Measurements from ENCODE around the gene SFRP4.
"Not testable (repeated sequence)": the region's sequence is repeated elsewhere in the genome, so short reads cannot be mapped to it uniquely, and the experiment has no call there.

Gene SFRP4

DNA sequence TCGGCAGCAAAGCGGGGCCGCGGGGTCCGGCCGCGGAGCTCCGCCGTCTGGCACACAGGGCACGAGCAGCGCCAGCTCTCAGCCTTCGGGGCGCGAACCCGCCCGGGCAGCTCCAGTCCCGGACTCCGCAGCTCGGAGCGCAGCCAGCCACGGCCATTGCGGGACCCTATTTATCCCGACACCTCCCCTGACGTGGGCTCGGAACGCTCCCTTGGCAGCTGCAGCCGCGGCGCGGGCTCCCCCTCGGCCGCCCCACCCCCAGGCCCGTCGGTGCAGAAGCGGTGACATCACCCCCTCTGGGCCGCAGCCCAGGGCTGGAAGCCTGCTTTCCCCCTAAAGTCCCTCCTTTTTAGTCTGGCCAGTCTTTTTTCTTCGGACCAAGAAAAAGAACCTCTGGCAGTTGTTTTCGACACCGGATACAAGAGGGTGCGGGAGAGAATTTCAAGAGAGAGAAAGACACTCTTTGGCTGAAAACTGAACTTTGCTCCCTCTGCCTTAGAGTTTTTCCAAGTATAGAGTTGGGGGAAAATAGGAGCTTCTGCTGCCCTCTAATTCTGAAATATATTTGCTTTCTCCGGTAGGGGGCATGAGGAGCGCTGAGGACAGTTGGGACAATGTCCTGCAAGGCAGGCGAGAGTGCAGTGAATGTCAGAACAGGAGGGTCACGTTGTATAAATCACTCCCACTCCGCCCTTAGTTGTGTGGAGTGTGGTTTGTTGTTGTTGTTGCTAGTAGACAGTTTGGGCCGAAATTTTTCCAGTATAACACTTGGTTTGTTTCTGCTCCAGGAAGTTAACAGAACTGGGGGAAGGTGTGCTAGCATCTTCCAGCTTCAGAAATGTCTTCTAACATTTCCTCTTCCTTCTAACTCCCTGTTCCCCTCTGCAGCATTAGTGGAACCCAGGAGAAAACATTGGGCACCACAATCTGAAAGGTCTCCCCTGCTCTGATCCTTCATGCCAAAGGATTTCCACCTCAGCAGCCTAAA, at the start of gene SFRP4:
TSS of gene SFRP4 (minus strand) at position 145 of the 988 bp plus-strand sequence. CDS start 280 bp downstream, outside the sequence.
- peak; percentile 61 for DNase-seq (ENCODE audit: low spot score)

DNA sequence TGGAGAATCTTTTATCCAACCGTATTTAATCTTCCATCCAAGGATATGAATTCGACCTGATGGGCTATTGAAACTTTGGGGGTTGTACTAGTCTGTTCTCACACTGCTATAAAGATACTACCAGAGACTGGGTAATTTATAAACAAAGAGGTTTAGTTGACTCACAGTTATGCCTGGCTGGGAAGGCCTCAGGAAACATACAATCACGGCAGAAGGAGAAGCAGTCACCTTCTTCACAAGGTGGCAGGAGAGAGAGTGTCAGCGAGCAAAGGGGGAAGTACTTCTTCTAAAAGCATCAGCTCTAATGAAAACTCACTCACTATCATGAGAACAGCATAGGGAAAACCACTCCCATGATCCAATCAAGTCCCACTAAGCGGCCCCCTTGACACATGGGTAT, 47.6 kb upstream of the SFRP4 start:
- no peak for DNase-seq (ENCODE audit: low spot score)

DNA sequence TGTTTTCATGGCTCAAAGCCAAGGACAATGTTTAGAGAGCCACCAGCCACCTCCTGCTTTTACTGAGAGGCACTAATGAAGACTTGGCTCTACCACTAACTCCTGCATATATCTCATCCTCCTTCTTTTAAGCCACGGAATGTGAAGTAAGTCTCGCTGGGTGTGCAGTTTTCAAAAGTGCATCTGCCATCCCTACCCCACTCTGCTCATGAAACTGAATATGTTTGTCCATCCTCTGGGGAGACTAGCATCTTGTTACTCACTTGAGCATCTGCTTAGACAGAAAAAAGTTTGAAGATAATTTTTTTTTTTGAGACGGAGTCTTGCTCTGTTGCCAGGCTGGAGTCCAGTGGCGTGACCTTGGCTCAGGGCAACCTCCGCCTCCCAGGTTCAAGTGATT, 44.6 kb upstream of the SFRP4 start:
- DNase-seq (ENCODE audit: low spot score) = no peak

DNA sequence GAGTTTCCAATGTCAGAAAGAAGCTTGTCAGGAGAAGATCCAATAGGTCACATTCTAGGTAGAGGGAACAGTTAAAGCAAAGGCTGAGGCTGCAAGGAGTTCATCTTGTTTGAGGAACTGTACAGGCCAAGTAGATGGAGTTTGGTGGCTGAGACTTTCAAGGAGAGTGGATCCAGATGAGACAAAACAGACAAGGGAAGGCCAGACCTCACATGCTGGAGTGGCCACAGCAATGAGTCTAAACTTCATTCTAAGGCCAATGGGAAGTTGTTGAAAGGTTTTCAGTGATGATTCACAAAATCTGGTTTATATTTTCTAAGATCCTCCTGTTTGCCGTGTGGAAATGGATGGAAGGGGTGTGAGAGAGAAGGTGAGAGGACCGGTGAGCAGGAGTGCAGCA, 43.9 kb upstream of the SFRP4 start:
- no peak for DNase-seq (ENCODE audit: low spot score)

DNA sequence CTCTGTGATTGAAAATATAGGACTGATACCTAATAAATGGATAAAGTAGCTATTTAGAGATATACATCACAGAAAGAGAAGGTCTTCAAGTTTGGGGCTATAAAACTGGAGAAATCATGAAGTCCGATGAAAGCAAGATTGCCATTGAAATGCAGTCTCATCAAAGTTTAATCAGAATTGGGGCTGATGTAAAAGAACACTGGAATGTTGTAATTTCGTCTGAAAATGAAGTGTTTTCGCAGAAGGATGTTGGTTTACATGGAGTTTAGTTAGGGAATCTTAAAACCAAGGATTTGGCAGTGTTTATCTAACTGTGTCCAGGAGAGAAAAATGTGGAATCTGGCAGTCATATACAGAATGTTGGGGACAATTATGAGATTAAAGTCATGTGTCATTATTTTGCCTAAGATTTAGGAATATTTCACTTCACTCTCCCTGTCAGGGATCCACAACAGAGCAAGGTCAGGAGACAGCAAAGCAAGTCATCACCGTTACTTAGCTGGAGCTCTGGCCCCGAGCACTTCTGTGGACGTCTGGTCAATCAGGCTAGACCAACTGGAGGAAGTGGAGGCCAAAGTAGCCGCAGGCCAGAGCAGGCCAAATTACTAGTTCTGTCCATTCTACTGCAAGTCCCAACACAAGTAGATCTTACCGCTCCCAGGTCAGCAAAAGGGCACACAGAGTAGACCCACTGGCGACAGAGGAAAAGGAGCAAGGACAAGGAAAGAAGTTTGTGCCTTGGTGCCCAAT, 40.8 kb upstream of the SFRP4 start:
- DNase-seq (ENCODE audit: low spot score) = no peak

DNA sequence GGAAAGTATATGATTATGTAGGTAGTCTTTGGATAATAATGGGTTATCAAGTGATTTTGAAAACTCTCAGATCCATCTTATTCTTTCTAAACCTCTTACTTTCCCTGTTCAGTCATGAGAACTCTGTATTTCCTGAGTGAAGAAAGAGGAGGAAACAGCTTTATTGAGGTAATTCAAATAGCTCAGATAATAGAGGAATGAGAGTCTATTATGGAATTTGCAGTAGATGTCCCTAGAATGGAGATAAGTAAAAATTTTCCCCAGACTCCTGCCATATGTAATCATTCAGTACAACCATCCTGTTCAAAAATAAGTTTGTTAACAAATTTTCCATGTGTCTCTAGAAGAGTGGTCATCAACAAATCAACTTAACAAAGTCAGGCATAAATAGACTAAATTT, 40.2 kb upstream of the SFRP4 start:
- no peak for DNase-seq (ENCODE audit: low spot score)

DNA sequence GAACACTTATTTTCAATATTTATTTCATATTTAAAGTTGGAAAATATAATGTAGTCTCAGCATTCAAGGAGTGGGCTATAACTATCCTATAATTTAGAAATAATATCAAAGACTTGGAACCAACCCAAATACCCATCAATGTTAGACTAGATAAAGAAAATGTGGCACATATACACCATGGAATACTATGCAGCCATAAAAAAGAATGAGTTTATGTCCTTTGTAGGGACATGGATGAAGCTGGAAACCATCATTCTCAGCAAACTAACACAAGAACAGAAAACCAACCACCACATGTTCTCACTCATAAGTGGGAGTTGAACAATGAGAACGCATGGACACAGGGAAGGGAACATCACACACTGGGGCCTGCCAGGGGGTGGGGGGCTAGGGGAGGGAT, 37.6 kb upstream of the SFRP4 start:
- not testable (repeated sequence) for DNase-seq (ENCODE audit: low spot score)

DNA sequence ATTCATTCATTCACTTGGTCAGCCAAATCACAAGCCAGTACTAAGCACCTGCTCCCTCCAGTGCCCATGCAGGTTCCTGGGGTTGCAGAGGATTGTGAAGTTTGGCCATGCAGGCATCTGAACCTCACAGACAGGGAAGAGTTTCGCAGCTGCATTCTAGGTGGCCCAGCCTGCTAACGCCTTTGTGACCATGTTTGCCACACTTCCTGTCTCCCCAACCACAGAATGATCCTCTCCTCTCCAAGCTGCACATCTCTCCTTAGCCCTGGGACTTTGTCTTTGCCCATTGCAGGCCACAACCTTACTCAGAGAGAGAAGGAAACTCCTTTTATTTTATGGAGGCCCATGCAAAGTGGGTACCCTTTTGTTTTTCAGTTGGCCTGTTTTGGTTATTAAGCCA, 35.6 kb upstream of the SFRP4 start:
- no peak for DNase-seq (ENCODE audit: low spot score)

DNA sequence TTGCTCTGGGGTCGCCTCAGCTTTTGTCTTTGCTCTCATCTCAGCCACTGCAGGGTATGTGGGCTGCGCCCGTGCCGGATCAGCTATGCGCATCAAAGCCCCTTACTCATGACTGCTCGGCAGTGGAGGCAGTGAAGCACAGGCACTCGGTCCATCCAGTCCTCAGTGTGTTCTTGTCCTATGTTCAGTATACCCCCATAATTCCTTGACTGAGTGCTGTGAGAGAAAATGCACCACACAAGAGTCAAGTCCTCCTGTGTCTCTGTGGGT, 31.3 kb upstream of the SFRP4 start:
- DNase-seq (ENCODE audit: low spot score) = no peak

DNA sequence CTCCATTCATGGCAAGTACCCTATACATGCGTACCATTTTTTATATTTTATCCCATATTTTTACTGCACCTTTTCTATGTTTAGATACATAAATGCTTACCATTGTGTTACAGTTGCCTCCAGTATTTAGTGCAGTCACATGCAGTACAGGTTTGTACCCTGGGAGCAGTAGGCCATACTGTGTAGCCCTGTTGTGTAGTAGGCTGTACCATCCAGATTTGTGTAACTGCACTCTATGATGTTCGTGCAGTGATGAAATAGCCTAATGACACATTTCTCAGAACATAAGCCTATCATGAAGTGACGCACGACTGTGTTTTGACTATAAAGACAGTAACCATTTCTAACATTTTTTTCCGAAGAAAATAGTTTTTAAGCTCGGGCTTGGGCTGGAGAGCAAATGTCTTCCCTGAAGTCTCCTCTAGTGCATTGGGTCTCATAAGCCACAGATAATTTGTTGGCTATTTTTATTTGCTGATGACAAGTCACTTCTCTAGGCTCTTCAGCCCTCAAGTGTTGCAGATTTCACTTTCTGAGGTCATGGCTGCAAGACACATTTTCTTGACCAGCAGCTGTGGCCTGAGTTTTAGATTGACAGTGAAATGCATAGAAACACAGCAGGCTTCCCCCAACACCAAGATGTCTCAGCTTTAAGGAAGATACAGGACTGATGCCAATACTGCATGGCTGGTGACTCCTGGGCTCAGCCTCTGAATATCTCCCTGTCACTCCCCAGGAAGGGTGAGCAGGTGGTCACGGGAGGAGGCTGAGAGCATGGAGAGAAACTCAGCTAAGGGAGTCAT, 30.7 kb upstream of the SFRP4 start:
- DNase-seq (ENCODE audit: low spot score) = no peak

DNA sequence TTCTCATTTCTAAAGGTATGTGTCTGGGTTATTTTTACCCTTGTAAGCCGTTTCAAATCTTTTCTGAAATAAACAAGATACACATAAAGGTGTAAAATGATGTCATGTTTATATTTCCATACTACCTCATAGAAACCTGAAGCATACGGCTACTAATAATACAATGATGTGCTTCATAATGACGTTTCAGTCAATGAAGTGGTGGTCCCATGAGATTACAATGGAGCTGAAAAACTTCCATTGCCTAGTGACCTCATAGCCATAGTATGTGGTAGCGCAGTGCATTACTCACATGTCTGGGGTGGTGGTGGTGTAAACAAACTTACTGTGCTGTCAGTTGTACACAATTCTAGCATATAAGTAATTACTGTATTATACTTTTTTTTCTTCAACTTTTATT, 28.7 kb upstream of the SFRP4 start:
- no peak for DNase-seq (ENCODE audit: low spot score)

DNA sequence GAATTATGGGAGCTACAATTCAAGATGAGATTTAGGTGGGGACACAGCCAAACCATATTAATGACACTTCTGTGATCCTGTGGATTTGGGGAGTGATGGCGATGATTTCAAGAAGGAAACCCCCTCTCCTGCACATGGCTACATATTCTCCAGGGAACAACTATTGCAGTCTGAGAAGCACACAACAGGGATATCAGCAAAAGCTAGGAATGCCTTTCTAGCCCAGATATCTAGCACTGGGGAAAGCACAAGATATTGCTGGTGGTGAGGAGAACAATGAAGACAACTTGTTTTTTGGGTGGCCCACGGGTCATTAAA, 28.1 kb upstream of the SFRP4 start:
- DNase-seq (ENCODE audit: low spot score) = no peak

DNA sequence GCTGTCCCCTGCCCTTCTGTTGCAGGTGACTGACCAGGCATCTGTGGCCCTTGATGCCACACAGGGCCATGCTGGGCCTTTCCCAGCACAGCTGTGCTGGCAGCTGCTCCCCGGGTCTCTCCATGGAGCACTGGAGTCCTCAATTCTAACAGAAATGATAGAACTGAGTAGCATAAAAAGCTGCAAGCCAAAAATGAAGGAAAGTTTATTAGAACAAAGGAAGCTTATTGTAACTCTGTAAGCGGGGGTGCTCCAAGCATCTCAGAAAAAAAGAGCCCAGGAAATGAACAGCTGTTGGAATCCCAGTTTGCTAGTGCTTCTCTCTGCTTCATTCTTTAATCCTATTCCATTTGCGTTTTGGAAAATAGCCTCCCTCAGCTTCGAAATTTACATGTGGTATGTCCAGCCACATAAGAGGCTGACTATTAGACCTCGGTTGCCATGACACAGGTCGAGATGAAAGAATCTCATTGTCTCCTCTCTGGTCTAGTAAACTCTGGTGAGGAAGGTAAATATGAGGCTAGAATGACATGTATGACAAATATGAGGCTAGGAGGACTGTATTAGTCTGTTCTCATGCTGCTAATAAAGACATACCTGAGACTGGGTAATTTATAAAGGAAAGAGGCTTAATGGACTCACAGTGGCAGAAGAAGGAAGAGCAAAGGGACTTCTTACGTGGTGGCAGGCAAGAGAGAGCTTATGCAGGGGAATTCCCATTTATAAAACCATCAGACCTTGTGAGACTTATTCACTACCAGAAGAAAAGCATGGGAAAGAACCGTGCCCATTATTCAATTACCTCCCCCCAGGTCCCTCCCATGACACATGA, 27.5 kb upstream of the SFRP4 start:
- no peak for DNase-seq (ENCODE audit: low spot score)

DNA sequence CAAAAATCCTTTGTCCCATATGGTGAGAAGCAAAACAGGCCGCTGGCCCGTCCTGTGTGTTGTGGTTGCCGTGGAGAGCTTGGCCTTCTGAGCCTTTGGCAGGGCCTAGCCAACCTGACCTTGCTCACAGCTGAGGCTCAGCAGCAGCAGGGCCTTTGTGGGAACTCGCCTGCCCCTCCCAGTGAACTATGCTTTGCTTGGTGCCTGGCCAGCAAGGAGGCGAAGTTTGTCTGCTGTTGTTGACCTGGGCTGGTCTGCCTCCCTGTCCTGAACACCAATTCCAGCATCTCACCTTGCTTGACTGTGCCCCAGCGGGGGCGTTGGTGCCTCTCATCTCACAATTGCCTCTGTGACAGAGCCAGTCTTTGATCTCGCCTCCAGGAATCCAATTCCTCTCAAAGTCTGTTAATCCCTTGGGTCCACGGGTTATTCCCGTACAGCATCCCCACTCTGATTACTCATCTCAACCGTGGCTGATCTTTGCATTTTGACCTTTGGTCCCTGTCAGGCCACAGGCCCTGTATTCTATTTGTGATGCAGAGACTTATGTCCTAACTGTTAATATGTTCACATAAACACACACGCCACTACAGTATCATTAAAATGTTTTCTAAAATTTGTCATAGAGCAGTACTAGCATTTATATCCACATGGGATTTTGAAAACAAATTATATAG, 26.5 kb upstream of the SFRP4 start:
- DNase-seq (ENCODE audit: low spot score) = no peak

DNA sequence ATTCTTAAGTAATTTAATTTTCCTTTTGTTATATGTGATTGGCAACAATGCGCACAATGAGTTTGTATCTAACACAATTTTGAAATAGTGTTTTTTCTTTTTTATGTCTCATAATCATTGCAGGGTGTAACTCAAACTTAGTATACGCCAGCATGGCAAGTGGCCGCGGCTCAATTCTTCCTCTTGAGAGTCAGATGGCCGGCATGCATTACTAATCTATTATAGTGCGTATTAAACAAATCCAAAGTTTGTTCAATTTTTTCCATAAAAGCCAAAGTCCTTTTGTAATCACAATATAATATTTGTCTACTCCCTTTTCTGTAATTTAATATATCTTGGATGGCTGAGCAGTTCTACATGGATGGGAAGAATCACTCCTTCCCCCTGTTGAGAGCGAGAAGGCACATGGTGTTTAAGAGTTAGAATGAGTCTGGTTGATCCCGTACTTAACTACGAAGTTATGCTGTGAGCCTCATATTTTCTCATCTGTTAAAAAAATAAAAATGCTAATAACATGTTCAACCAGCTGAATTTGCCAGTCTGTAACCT, 16.5 kb upstream of the SFRP4 start:
- DNase-seq (ENCODE audit: low spot score) = no peak

DNA sequence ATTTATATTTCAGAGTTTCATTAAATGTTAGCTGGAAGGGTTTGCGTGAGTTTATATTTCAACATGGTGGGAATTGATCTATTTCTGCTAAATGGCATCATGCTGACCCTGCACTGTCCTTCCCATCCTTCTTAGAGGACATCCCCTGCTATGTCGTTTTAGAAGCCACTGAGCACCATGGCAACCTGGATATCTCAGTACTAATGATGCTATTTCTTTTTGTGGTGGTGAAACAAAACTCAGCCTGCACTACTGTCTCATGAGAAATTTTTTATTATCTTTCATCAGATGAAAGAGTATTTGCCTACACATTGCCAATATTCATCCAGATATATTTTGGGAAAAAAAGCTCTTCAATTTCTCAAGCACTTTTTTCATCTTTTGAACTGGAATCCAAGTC, 15.9 kb upstream of the SFRP4 start:
- DNase-seq (ENCODE audit: low spot score) = no peak

DNA sequence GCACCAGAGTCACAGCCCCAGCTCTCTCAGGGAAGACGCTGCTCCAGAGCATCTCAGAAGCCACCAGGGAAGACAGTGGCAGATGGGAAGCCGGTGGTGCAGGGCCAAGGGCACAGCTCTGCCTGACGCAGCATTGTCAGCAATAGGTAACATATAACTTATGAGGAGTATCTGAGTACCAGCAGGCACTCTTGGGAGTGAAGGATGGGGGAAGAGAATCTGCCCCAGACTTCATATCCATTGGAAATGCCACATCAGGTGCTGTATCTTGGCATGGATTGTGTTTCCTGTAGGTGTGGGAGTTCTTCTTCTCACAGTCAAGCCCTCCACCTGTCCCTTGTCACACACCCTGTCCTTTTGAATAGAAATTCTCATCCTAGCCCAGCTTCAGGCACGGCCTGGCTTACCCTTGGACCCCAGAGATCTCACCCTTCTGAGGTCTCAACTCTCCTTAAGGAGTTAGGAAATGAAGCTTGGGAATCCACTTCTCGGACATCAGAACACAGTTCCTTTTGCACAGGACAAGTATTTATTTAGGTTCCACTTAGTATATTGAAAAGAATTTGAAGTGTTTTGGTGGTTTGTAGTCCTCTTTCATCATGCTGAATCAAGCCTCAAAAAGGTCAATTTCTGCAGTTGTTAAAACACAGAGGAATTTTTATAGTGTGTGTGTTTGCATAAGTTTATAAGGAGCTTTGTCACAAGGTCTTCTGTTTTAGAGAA, 13.8 kb upstream of the SFRP4 start:
- DNase-seq (ENCODE audit: low spot score) = no peak

DNA sequence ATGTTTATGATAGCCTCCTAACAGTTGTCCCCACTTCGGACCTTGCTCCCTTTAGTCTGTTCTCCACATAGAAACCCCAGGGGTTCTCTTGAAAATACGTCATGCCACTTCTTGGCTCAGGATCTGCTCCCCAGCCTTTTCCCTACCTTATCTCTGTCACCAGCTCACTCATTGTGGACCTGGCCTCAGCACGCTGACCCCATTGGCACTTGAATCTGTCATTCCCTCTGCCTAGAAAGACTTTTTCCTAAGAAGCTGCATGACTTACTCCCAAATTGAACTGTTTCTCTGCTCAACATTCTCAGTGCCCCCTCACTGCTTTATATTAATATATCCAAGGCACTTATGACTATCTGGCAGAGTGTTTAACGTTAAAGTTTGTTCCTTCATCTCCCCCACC, 12.3 kb upstream of the SFRP4 start:
- no peak for DNase-seq (ENCODE audit: low spot score)

DNA sequence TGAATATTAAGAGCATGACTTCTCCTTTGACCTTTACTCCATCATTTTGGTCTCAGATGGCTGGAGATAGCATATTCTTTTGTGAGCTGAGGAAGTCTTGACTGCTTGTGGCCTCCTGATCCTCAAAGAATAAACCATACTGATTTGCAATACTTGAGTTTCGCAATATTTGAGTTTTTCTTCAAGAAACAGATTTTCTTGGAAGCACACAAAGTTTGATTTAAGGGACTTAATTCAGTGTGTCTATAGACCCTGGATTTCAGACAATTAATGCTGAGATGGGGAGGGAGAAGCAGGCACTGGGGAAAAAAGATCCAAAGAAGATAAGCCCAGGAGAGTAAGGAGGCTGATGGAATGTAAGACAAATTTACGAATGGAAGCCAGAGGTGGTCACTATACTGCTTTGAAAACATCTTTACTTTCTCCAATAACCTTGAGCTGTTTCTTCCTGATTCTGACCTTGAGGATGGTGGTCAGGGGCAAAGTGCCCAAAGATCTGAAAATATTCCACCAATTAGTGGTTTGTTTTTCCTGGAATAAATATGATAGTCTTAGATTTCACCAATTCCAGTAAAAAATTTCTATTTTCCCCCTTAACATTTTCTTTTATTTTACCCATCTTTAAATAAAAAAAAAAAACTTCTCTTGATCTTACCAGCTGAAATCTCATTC, 11.3 kb upstream of the SFRP4 start:
- DNase-seq (ENCODE audit: low spot score) = no peak

DNA sequence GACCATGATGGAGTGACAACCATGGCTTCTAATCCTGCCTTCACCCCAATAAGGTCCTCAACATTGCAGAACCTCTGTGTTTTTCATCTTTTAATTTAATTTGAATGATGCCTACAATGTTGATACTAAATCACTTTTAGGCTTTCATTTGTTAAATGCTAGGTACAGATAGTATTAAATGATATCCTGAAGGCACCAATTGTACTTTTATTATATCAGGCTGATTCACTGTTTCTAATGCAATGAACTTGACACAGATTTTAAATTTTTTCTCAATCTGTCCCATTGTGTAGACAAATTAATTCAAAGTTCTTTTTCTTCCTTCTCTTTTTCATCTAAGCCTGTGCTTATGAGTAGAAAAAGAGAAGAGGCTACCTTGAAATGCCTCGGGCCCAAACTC, 9.0 kb upstream of the SFRP4 start:
- no peak for DNase-seq (ENCODE audit: low spot score)

Measured in GM03348 (cell line).